ENCODE measurements around the gene CACNA1D. TPM values are rescaled to one million over a fixed set of nuclear protein-coding genes. Genes with fewer than 3 reads are reported as not detected.
"Not testable (repeated sequence)": the region's sequence is repeated elsewhere in the genome, so short reads cannot be mapped to it uniquely, and the experiment has no call there.

CACNA1D gene
- polyA plus RNA-seq (2012; ENCODE audit: missing spikeins), result 1.2 TPM

DNA sequence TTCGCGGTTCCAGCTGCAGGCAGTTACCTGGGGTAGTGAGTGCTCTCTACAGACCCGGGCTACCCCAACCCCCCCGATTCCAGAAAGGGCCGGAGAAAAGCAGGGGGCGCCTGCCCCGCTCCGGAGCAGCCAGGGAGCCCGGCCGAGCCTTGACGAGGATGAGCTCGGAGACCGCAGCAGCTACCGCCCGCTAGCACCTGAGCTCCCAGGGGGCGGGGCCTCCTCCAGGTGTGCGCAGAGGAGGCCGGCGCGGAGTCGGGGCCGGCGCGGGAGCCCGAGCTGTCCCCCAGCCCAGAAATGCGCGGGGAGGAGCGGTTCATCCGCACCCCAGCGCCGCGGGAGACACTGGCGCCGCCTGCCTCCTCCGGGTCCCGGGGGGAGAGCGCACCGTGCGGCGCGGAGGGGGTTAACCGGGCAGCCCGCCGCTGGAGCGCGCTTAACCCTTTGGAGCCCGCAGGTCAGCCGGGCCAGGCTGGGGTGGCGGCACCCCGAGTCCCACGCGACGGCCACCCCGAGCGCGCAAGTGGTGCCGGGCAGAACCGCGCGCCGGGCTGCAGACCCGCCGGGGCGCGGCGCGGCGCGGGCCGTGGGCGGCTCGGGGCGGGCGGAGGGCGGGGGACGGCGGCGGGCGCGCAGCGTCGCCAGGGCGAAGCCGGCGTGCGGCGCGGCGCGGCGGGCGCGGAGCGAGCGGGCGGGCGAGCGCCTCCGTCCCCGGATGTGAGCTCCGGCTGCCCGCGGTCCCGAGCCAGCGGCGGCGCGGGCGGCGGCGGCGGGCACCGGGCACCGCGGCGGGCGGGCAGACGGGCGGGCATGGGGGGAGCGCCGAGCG, at the start of gene CACNA1D:
Gene CACNA1D (plus strand): TSS at position 649 of the 829 bp plus-strand sequence. CDS start 556 bp downstream, outside the sequence.
- FAIRE-seq, result no peak
- TF ChIP-seq POLR2AphosphoS5 (IDR thresholded peaks at IDR 0.05; ENCODE audit: low read depth, low read length) (no peak), POLR2A (IDR thresholded peaks at IDR 0.05; ENCODE audit: low read depth, low read length) (no peak), TAF1 (IDR thresholded peaks at IDR 0.05; ENCODE audit: borderline replicate concordance, low read depth, low read length) (no peak)
- peak; percentile 33 for DNase-seq (ENCODE audit: insufficient read length)

GRCh38 chr3:53457068-53457467, 37.3 kb upstream of the CACNA1D start:
- no peak for FAIRE-seq
- TF ChIP-seq POLR2A (IDR thresholded peaks at IDR 0.05; ENCODE audit: low read depth, low read length), result no peak
- TF ChIP-seq POLR2AphosphoS5 (IDR thresholded peaks at IDR 0.05; ENCODE audit: low read depth, low read length), result no peak
- no peak for TF ChIP-seq TAF1 (IDR thresholded peaks at IDR 0.05; ENCODE audit: borderline replicate concordance, low read depth, low read length)

GRCh38 chr3:53460326-53460725, 34.1 kb upstream of the CACNA1D start:
- no peak for DNase-seq (ENCODE audit: insufficient read length)
- no peak for FAIRE-seq

More at GRCh38 chr3:53457068-53457467, 37.3 kb upstream of the CACNA1D start:
- DNase-seq (ENCODE audit: insufficient read length), result no peak

GRCh38 chr3:53464424-53464823, 30.0 kb upstream of the CACNA1D start:
- no peak for DNase-seq (ENCODE audit: insufficient read length)
- no peak for FAIRE-seq
- TF ChIP-seq POLR2AphosphoS5 (IDR thresholded peaks at IDR 0.05; ENCODE audit: low read depth, low read length) (no peak), TAF1 (IDR thresholded peaks at IDR 0.05; ENCODE audit: borderline replicate concordance, low read depth, low read length) (no peak), POLR2A (IDR thresholded peaks at IDR 0.05; ENCODE audit: low read depth, low read length) (no peak)

More at GRCh38 chr3:53460326-53460725, 34.1 kb upstream of the CACNA1D start:
- no peak for TF ChIP-seq POLR2AphosphoS5 (IDR thresholded peaks at IDR 0.05; ENCODE audit: low read depth, low read length)
- no peak for TF ChIP-seq POLR2A (IDR thresholded peaks at IDR 0.05; ENCODE audit: low read depth, low read length)
- TF ChIP-seq TAF1 (IDR thresholded peaks at IDR 0.05; ENCODE audit: borderline replicate concordance, low read depth, low read length), result no peak

DNA sequence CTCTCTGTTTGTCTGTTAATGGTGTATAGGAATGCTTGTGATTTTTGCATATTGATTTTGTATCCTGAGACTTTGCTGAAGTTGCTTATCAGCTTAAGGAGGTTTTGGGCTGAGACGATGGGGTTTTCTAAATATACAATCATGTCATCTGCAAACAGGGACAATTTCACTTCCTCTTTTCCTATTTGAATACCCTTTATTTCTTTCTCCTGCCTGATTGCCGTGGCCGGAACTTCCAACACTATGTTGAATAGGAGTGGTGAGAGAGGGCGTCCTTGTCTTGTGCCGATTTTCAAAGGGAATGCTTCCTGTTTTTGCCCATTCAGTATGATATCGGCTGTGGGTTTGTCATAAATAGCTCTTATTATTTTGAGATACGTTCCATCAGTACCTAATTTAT, 24.7 kb upstream of the CACNA1D start:
- not testable (repeated sequence) for FAIRE-seq

GRCh38 chr3:53473422-53473821, 21.0 kb upstream of the CACNA1D start:
- no peak for DNase-seq (ENCODE audit: insufficient read length)
- no peak for TF ChIP-seq POLR2AphosphoS5 (IDR thresholded peaks at IDR 0.05; ENCODE audit: low read depth, low read length)
- TF ChIP-seq POLR2A (IDR thresholded peaks at IDR 0.05; ENCODE audit: low read depth, low read length), result no peak
- TF ChIP-seq TAF1 (IDR thresholded peaks at IDR 0.05; ENCODE audit: borderline replicate concordance, low read depth, low read length), result no peak
- FAIRE-seq, result no peak

More for the DNA sequence above, 24.7 kb upstream of the CACNA1D start:
- not testable (repeated sequence) for DNase-seq (ENCODE audit: insufficient read length)

GRCh38 chr3:53476372-53476771, 18.0 kb upstream of the CACNA1D start:
- FAIRE-seq, result not testable (repeated sequence)

GRCh38 chr3:53477689-53478088, 16.7 kb upstream of the CACNA1D start:
- FAIRE-seq, result not testable (repeated sequence)

More at GRCh38 chr3:53476372-53476771, 18.0 kb upstream of the CACNA1D start:
- not testable (repeated sequence) for DNase-seq (ENCODE audit: insufficient read length)

DNA sequence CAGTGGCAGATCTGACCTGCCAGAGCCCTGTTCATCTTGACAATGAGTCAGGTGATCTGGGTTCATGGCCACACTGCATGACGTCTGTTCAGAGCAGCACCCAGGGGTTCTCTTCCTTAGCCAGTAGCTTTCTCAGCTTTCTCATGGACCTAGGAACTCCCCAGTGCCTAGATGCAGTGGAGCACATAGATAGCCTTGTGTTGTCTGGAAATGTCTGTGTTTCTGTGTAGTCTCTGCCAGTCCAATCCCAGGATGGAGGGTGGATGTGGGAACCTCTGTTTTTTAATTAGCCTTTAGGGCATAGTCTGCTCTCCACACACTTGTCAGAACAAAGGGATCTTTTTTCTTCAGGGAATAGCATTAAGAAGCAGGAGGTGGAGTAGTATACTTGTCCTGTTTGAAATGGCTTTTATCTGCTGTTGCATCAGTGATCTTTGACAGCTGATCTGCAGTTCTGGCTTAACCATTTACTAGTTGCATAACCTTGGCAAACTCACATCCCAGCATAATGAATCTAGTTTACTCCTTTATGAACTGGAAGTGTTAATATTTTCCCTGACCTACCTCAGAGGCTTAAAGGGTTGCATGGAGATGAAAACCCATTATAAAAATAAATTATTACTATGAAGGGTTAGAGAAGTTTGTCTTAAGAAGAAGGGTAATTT, 16.1 kb upstream of the CACNA1D start:
- DNase-seq (ENCODE audit: insufficient read length) (no peak), FAIRE-seq (no peak)
- TF ChIP-seq TAF1 (IDR thresholded peaks at IDR 0.05; ENCODE audit: borderline replicate concordance, low read depth, low read length), result no peak
- no peak for TF ChIP-seq POLR2AphosphoS5 (IDR thresholded peaks at IDR 0.05; ENCODE audit: low read depth, low read length)
- TF ChIP-seq POLR2A (IDR thresholded peaks at IDR 0.05; ENCODE audit: low read depth, low read length), result no peak

More at GRCh38 chr3:53477689-53478088, 16.7 kb upstream of the CACNA1D start:
- DNase-seq (ENCODE audit: insufficient read length), result not testable (repeated sequence)

GRCh38 chr3:53478921-53479664, 15.3 kb upstream of the CACNA1D start:
- TF ChIP-seq POLR2A (IDR thresholded peaks at IDR 0.05; ENCODE audit: low read depth, low read length) (no peak), POLR2AphosphoS5 (IDR thresholded peaks at IDR 0.05; ENCODE audit: low read depth, low read length) (no peak), TAF1 (IDR thresholded peaks at IDR 0.05; ENCODE audit: borderline replicate concordance, low read depth, low read length) (no peak)
- DNase-seq (ENCODE audit: insufficient read length) (no peak), FAIRE-seq (no peak)

GRCh38 chr3:53482227-53482626, 12.2 kb upstream of the CACNA1D start:
- no peak for DNase-seq (ENCODE audit: insufficient read length)
- no peak for FAIRE-seq
- no peak for TF ChIP-seq POLR2A (IDR thresholded peaks at IDR 0.05; ENCODE audit: low read depth, low read length)
- TF ChIP-seq POLR2AphosphoS5 (IDR thresholded peaks at IDR 0.05; ENCODE audit: low read depth, low read length), result no peak
- TF ChIP-seq TAF1 (IDR thresholded peaks at IDR 0.05; ENCODE audit: borderline replicate concordance, low read depth, low read length), result no peak

All from GM12892 (cell line).